Trophoblast cell (in vitro differentiated cells and primary cell): ENCODE measurements around the gene C18orf63.

ENCODE experiments used
- DNase-seq, 2 donors: peaks; one replicate each; pipeline ENCODE4 v3.0.0-alpha.2; 2016
- H2AFZ ChIP-seq: 2 replicates; pipeline ENCODE4 v1.6.1; 2013; ENCODE audit warnings: low read length, moderate library complexity, mild to moderate bottlenecking; ENCODE audit not compliant: insufficient read depth, poor library complexity
- H2AK5ac ChIP-seq: 2 replicates; pipeline ENCODE4 v1.6.1; 2013; ENCODE audit warnings: mild to moderate bottlenecking, low read length
- H2BK120ac ChIP-seq: 2 replicates; pipeline ENCODE4 v1.6.1; 2013; ENCODE audit warnings: low read length, mild to moderate bottlenecking, moderate library complexity; ENCODE audit not compliant: insufficient read depth, poor library complexity
- H2BK12ac ChIP-seq: 2 replicates; pipeline ENCODE4 v1.6.1; 2013; ENCODE audit warnings: mild to moderate bottlenecking, low read length, moderate library complexity
- H2BK5ac ChIP-seq: 2 replicates; pipeline ENCODE4 v1.6.1; 2013; ENCODE audit warnings: low read length, low read depth, moderate library complexity, mild to moderate bottlenecking; ENCODE audit not compliant: poor library complexity
- H3K14ac ChIP-seq: 2 replicates; pipeline ENCODE4 v1.6.1; 2013; ENCODE audit warnings: mild to moderate bottlenecking, low read length
- H3K18ac ChIP-seq: 2 replicates; pipeline ENCODE4 v1.6.1; 2013; ENCODE audit warnings: mild to moderate bottlenecking, low read length
- H3K23ac ChIP-seq: 2 replicates; pipeline ENCODE4 v1.6.1; 2013; ENCODE audit warnings: low read length
- H3K27ac ChIP-seq: 2 replicates; pipeline ENCODE4 v1.5.1; 2013; ENCODE audit warnings: low read depth, mild to moderate bottlenecking, inconsistent platforms, low read length, moderate library complexity
- H3K27me3 ChIP-seq: 2 replicates; pipeline ENCODE4 v1.6.1; 2013; ENCODE audit warnings: inconsistent platforms, mild to moderate bottlenecking, low read length, moderate library complexity; ENCODE audit not compliant: insufficient read depth
- H3K36me3 ChIP-seq, 2 experiments: 1 replicate in 1 of 2; 2 replicates in 1 of 2; pipeline ENCODE4 v1.6.1; 2013; ENCODE audit warnings: low read length in 2 of 2, mild to moderate bottlenecking in 2 of 2, moderate library complexity in 1 of 2; ENCODE audit not compliant: insufficient read depth in 2 of 2, control insufficient read depth in 1 of 2
- H3K4ac ChIP-seq: 2 replicates; pipeline ENCODE4 v1.6.1; 2013; ENCODE audit warnings: low read depth, mild to moderate bottlenecking, low read length, moderate library complexity
- H3K4me1 ChIP-seq, 2 experiments: 1 replicate in 1 of 2; 2 replicates in 1 of 2; pipeline ENCODE4 v1.6.1; 2013; ENCODE audit warnings: low read length in 2 of 2, mild to moderate bottlenecking in 2 of 2, moderate library complexity in 1 of 2; ENCODE audit not compliant: insufficient read depth in 2 of 2, control insufficient read depth in 1 of 2
- H3K4me2 ChIP-seq: 2 replicates; pipeline ENCODE4 v1.6.1; 2013; ENCODE audit warnings: inconsistent platforms, mild to moderate bottlenecking, low read length, moderate library complexity
- H3K4me3 ChIP-seq: 2 replicates; pipeline ENCODE4 v1.5.1; 2013; ENCODE audit warnings: mild to moderate bottlenecking, low read depth, low read length, inconsistent platforms
- H3K79me1 ChIP-seq: one replicate; pipeline ENCODE4 v1.6.1; 2013; ENCODE audit warnings: low read length
- H3K79me2 ChIP-seq: 2 replicates; pipeline ENCODE4 v1.6.1; 2013; ENCODE audit warnings: low read length, mild to moderate bottlenecking; ENCODE audit not compliant: control insufficient read depth, insufficient read depth, poor library complexity
- H3K9ac ChIP-seq: 2 replicates; pipeline ENCODE4 v1.6.1; 2013; ENCODE audit warnings: mild to moderate bottlenecking, low read length
- H3K9me3 ChIP-seq: 2 replicates; pipeline ENCODE4 v1.6.1; 2013; ENCODE audit warnings: low read depth, mild to moderate bottlenecking, control low read depth, inconsistent platforms, low read length; ENCODE audit not compliant: insufficient read depth
- H4K12ac ChIP-seq: 2 replicates; pipeline ENCODE4 v1.6.1; 2013; ENCODE audit warnings: low read depth, mild to moderate bottlenecking, low read length, moderate library complexity
- H4K8ac ChIP-seq: 2 replicates; pipeline ENCODE4 v1.6.1; 2013; ENCODE audit warnings: low read depth, mild to moderate bottlenecking, low read length, moderate library complexity
- H4K91ac ChIP-seq: one replicate; pipeline ENCODE4 v1.6.1; 2013; ENCODE audit warnings: low read depth, mild to moderate bottlenecking, low read length, moderate library complexity
- WGBS: extraction: QIAGEN DNeasy Blood & Tissue Kit; methylation state at CpG from one replicate; pipeline ENCODE4 v1.1.7; 2013; ENCODE audit warnings: missing lambda C conversion rate; ENCODE audit not compliant: insufficient read length, insufficient coverage; ENCODE audit errors: extremely low coverage; 5-methylcytosine and 5-hydroxymethylcytosine counted together

Gene C18orf63

GRCh38 chr18:74367905-74368304 lies 52.3 kb downstream of the C18orf63 start:
- no peaks in the 10 kb centered on the region for H3K79me2 ChIP-seq
- H3K4me1 ChIP-seq: no peaks in the 10 kb centered on the region
- WGBS: no CpG with 5 or more reads among the region's 10 CpGs
- H4K8ac ChIP-seq: no peak overlapping the region
- H3K27me3 ChIP-seq: no peaks in the 10 kb centered on the region
- H3K14ac ChIP-seq: no peak overlapping the region
- no peak overlapping the region for H2BK5ac ChIP-seq
- H3K23ac ChIP-seq: no peak overlapping the region
- no peak overlapping the region for H3K18ac ChIP-seq
- no peak overlapping the region for H2AFZ ChIP-seq
- no peak overlapping the region for H4K12ac ChIP-seq
- no peak overlapping the region for H2AK5ac ChIP-seq
- H3K36me3 ChIP-seq: no peaks in the 10 kb centered on the region
- H3K27ac ChIP-seq: no peak overlapping the region
- H2BK120ac ChIP-seq: no peak overlapping the region
- no peak overlapping the region for H3K4ac ChIP-seq
- no peak for DNase-seq
- no peaks in the 10 kb centered on the region for H3K9me3 ChIP-seq
- H3K79me1 ChIP-seq: no peaks in the 10 kb centered on the region
- no peak overlapping the region for H4K91ac ChIP-seq
- H2BK12ac ChIP-seq: no peak overlapping the region
- H3K4me3 ChIP-seq: no peak overlapping the region
- no peak overlapping the region for H3K4me2 ChIP-seq
- no peak overlapping the region for H3K9ac ChIP-seq

GRCh38 chr18:74368901-74369705 lies 53.5 kb downstream of the C18orf63 start:
- Histone ChIP-seq H4K91ac (no peak overlapping the region), H4K8ac (no peak overlapping the region), H3K14ac (no peak overlapping the region), H3K4me1 (no peaks in the 10 kb centered on the region), H4K12ac (no peak overlapping the region), H3K4me3 (no peak overlapping the region), H3K23ac (no peak overlapping the region), H2AK5ac (no peak overlapping the region), H2BK120ac (no peak overlapping the region), H2AFZ (no peak overlapping the region), H3K9me3 (no peaks in the 10 kb centered on the region), H3K4me2 (no peak overlapping the region), H3K79me2 (no peaks in the 10 kb centered on the region), H3K18ac (no peak overlapping the region), H3K9ac (no peak overlapping the region), H2BK12ac (no peak overlapping the region), H3K4ac (no peak overlapping the region), H2BK5ac (no peak overlapping the region), H3K27ac (no peak overlapping the region), H3K79me1 (no peaks in the 10 kb centered on the region), H3K36me3 (no peaks in the 10 kb centered on the region), H3K27me3 (no peaks in the 10 kb centered on the region)
- no peak for DNase-seq
- no CpG with 5 or more reads among the region's 13 CpGs for WGBS

GRCh38 chr18:74370115-74370514 lies 54.5 kb downstream of the C18orf63 start:
- Histone ChIP-seq H3K4me1 (no peaks in the 10 kb centered on the region), H3K23ac (no peak overlapping the region), H4K8ac (no peak overlapping the region), H3K9ac (no peak overlapping the region), H3K14ac (no peak overlapping the region), H3K27me3 (no peaks in the 10 kb centered on the region), H3K18ac (no peak overlapping the region), H3K4ac (no peak overlapping the region), H2BK12ac (no peak overlapping the region), H3K36me3 (no peaks in the 10 kb centered on the region), H2AFZ (no peak overlapping the region), H3K27ac (no peak overlapping the region), H3K4me2 (no peak overlapping the region), H3K79me1 (no peaks in the 10 kb centered on the region), H3K4me3 (no peak overlapping the region), H2BK120ac (no peak overlapping the region), H4K12ac (no peak overlapping the region), H3K9me3 (no peaks in the 10 kb centered on the region), H3K79me2 (no peaks in the 10 kb centered on the region), H4K91ac (no peak overlapping the region), H2BK5ac (no peak overlapping the region), H2AK5ac (no peak overlapping the region)
- WGBS: no CpG with 5 or more reads among the region's 2 CpGs
- DNase-seq: no peak

GRCh38 chr18:74373428-74373827 lies 57.8 kb downstream of the C18orf63 start:
- Histone ChIP-seq H3K4ac (no peak overlapping the region), H3K79me2 (no peaks in the 10 kb centered on the region), H3K9me3 (no peaks in the 10 kb centered on the region), H2AFZ (no peak overlapping the region), H3K79me1 (no peaks in the 10 kb centered on the region), H3K36me3 (no peaks in the 10 kb centered on the region), H3K18ac (no peak overlapping the region), H3K4me3 (no peak overlapping the region), H4K91ac (no peak overlapping the region), H2AK5ac (no peak overlapping the region), H3K9ac (no peak overlapping the region), H3K23ac (no peak overlapping the region), H3K27ac (no peak overlapping the region), H4K8ac (no peak overlapping the region), H3K4me2 (no peak overlapping the region), H4K12ac (no peak overlapping the region), H2BK120ac (no peak overlapping the region), H2BK5ac (no peak overlapping the region), H3K14ac (no peak overlapping the region), H2BK12ac (no peak overlapping the region), H3K27me3 (no peaks in the 10 kb centered on the region), H3K4me1 (no peaks in the 10 kb centered on the region)
- WGBS: no CpG with 5 or more reads among the region's 8 CpGs
- no peak for DNase-seq
